ENCODE data around the gene KDM4F. TPM values are rescaled to one million over a fixed set of nuclear protein-coding genes. Genes with fewer than 3 reads are reported as not detected.

Gene KDM4F
- total and polyA plus RNA-seq, 2 of the 8 experiments (the other 6 are each of a cell fraction or from before 2014, with no cell fraction given): not detected

- peak overlapping the region; percentile 70 to 78 for H3K4me2 ChIP-seq (ENCODE audit: insufficient read depth in 1 of 2, low read depth in 2 of 2, low read length in 2 of 2)
- no peaks in the 10 kb centered on the region for H3K79me1 ChIP-seq (ENCODE audit: low read depth, low read length)
- H3K4ac ChIP-seq (replicated peaks; ENCODE audit: insufficient read length, low read depth, low read length): peak overlapping the region; percentile 14
- H2BK20ac ChIP-seq (ENCODE audit: low read length): no peak overlapping the region
- no peak overlapping the region; the same call in 1 of the 2 replicates for H2BK12ac ChIP-seq (ENCODE audit: low read depth, low read length)
- CTCF ChIA-PET (ENCODE audit: partially characterized antibody): interaction anchor here (0.6 to 7.0 kb wide), 16 partner anchors 9 to 724 kb away, joined by 3 to 84 read pairs (median 4); partner anchors contain the start of genes CWC15, ENDOD1 and KDM4D
- peak overlapping the region; percentile 48 for H4K5ac ChIP-seq (ENCODE audit: insufficient read length, low read depth, low read length)
- no peaks in the 10 kb centered on the region for H3K36me3 ChIP-seq (ENCODE audit: control insufficient read depth in 2 of 4, insufficient read depth in 4 of 4, low read length in 3 of 4)
- DNase-seq (ENCODE audit: low read depth in 1 of 2, low spot score in 2 of 2) (no peak), FAIRE-seq (no peak)
- H3K27me3 ChIP-seq (replicated peaks in 1 of 4; ENCODE audit: control insufficient read depth in 3 of 4, extremely low read depth in 1 of 4, insufficient read depth in 3 of 4, low read length in 3 of 4): no peaks in the 10 kb centered on the region
- H3K9me3 ChIP-seq (ENCODE audit: insufficient read depth in 2 of 2, low read depth in 1 of 2, low read length in 1 of 2): no peaks in the 10 kb centered on the region
- POLR2A ChIA-PET (ENCODE audit: partially characterized antibody): interaction anchor here (0.6 to 5.7 kb wide), 28 partner anchors 9 to 1179 kb away, joined by 3 to 44 read pairs (median 4); partner anchors contain the start of genes AMOTL1, CEP57, CWC15 and ENDOD1
- H3K56ac ChIP-seq (replicated peaks; ENCODE audit: insufficient read length, low read depth, low read length): peak overlapping the region; percentile 86
- H2BK15ac ChIP-seq (ENCODE audit: low read length): 0 out of 2 replicates have a peak overlapping the region, but pooled peaks have one; percentile 2
- no peak overlapping the region for H2AK5ac ChIP-seq (ENCODE audit: low read depth, low read length)
- peak overlapping the region; percentile 79 for H3K18ac ChIP-seq (ENCODE audit: extremely low read depth, low read length)
- peak overlapping the region; percentile 62; the same call in 1 of the 2 replicates for H3K27ac ChIP-seq (ENCODE audit: low read depth, low read length)
- peak overlapping the region; percentile 81 for H4K91ac ChIP-seq (replicated peaks; ENCODE audit: insufficient read length, low read length)
- H3K23me2 ChIP-seq (ENCODE audit: low read depth, low read length): peaks cover 6% of the 10 kb centered on the region; the same call in 1 of the 2 replicates
- peaks cover 0 to 2% of the 10 kb centered on the region in 2 experiments; a peak in 1 of 4 replicates for H3K79me2 ChIP-seq (ENCODE audit: control insufficient read depth in 1 of 2, insufficient read depth in 2 of 2, low read length in 2 of 2)
- H2BK120ac ChIP-seq (replicated peaks; ENCODE audit: low read depth, low read length): no peak overlapping the region
- H2BK5ac ChIP-seq (ENCODE audit: low read depth, low read length): no peak overlapping the region; the same call in 1 of the 2 replicates
- peak overlapping the region; percentile 93; the same call in 1 of the 2 replicates for H4K8ac ChIP-seq (ENCODE audit: extremely low read depth, insufficient read depth, low read length)
- TF ChIP-seq POLR2A (IDR thresholded peaks at IDR 0.05; ENCODE audit: control extremely low read depth in 1 of 2, low read depth in 2 of 2, low read length in 2 of 2): peak in 1 of 2 experiments; percentile 4; a peak in 1 of 3 replicates
- TF ChIP-seq SP4 (IDR thresholded peaks at IDR 0.05; ENCODE audit: low read length): 0 out of 2 replicates have a peak, but pooled peaks have one; percentile 58
- TF ChIP-seq SIN3A (conservative IDR thresholded peaks at IDR 0.05 in 1 of 2, IDR thresholded peaks at IDR 0.05 in 1 of 2; ENCODE audit: low read depth in 1 of 2, low read length in 2 of 2): no peak
- no peak for TF ChIP-seq JUN (IDR thresholded peaks at IDR 0.05; ENCODE audit: low read depth, low read length)
- TF ChIP-seq EGR1 (IDR thresholded peaks at IDR 0.05; ENCODE audit: borderline replicate concordance, low read depth, low read length): no peak
- TF ChIP-seq EZH2 (IDR thresholded peaks at IDR 0.05; ENCODE audit: low read depth, low read length, severe bottlenecking): peak; percentile 25
- H3K14ac ChIP-seq (ENCODE audit: insufficient read length): no peak overlapping the region
- H3K23ac ChIP-seq (ENCODE audit: insufficient read length): no peak overlapping the region
- H3K9ac ChIP-seq (replicated peaks in 1 of 4; ENCODE audit: extremely low read depth in 1 of 4, low read depth in 3 of 4, low read length in 3 of 4): peak overlapping the region in 3 of 4 experiments; percentile 71 to 80 (median 80); a peak in 6 of 7 replicates
- WGBS, 2 experiments (ENCODE audit: extremely low coverage in 1 of 2, insufficient coverage in 1 of 2, insufficient read length in 1 of 2, insufficient replicate concordance in 2 of 2, low coverage in 1 of 2, low lambda C conversion rate in 2 of 2, missing lambda C conversion rate in 1 of 2): 1% methylated on average over 16 of the region's 16 CpGs; no CpG with 5 or more reads in 1 of the 2 experiments
- peaks cover 0 to 2% of the 10 kb centered on the region in 2 experiments for H4K20me1 ChIP-seq (replicated peaks in 1 of 2; ENCODE audit: control insufficient read depth in 1 of 2, insufficient read depth in 2 of 2, low read length in 2 of 2)
- peak overlapping the region; percentile 47 for H2AFZ ChIP-seq (ENCODE audit: low read length)
- H3K4me1 ChIP-seq (replicated peaks in 1 of 4; ENCODE audit: control insufficient read depth in 3 of 4, insufficient read depth in 4 of 4, low read length in 3 of 4): peaks cover 0 to 2% (median 0%) of the 10 kb centered on the region in 4 experiments; a peak in 2 of 7 replicates
- peak overlapping the region; percentile 70 to 85 (median 72) for H3K4me3 ChIP-seq (ENCODE audit: extremely low read depth in 1 of 4, insufficient read depth in 2 of 4, low read depth in 3 of 4, low read length in 4 of 4)
Measured at GRCh38 chr11:95067841-95068219, 18.6 kb downstream of the KDM4F start.
